ENCODE results near the gene DNHD1. TPM values are rescaled to one million over a fixed set of nuclear protein-coding genes. Genes with fewer than 3 reads are reported as not detected.

Gene DNHD1
- total RNA-seq, 3 donors from 2014 or later (not counting 1 experiment from before 2014, with no cell fraction given): 29.6 to 38.3 (median 31.4) TPM

- Histone ChIP-seq H3K9me3 (ENCODE audit: control insufficient read depth, insufficient read depth, low read length) (no peaks in the 10 kb centered on the region), H3K36me3 (ENCODE audit: control insufficient read depth, insufficient read depth, low read length) (peaks cover 3% of the 10 kb centered on the region), H3K27ac (ENCODE audit: low read length) (no peak overlapping the region), H3K27me3 (ENCODE audit: control insufficient read depth, insufficient read depth, low read length) (no peaks in the 10 kb centered on the region), H3K4me1 (ENCODE audit: control insufficient read depth, insufficient read depth, low read length) (peaks cover 13% of the 10 kb centered on the region), H3K4me3 (ENCODE audit: low read length) (no peak overlapping the region)
- Mint-ChIP-seq H3K4me3 (no peak overlapping the region), H3K27me3 (ENCODE audit: low read depth in 2 of 2) (no peaks in the 10 kb centered on the region), H3K9me3 (no peaks in the 10 kb centered on the region), H3K4me1 (peaks cover 8 to 18% of the 10 kb centered on the region in 2 donors), H3K27ac (no peak overlapping the region), H3K36me3 (no peaks in the 10 kb centered on the region)
- no peak for ATAC-seq
- 57% methylated on average over 6 of the region's 6 CpGs for WGBS (ENCODE audit: insufficient coverage)
- intact Hi-C loops (cut with micrococcal nuclease): no loop called here
- peak in 1 of 2 donors; percentile 16 for DNase-seq
- TF ChIP-seq CTCF (IDR thresholded peaks at IDR 0.05): no peak
Observed at GRCh38 chr11:6468712-6469495, 28.2 kb upstream of the DNHD1 start.

- Histone ChIP-seq H3K27me3 (ENCODE audit: control insufficient read depth, insufficient read depth, low read length) (no peaks in the 10 kb centered on the region), H3K4me1 (ENCODE audit: control insufficient read depth, insufficient read depth, low read length) (peaks cover 18% of the 10 kb centered on the region), H3K36me3 (ENCODE audit: control insufficient read depth, insufficient read depth, low read length) (no peaks in the 10 kb centered on the region), H3K9me3 (ENCODE audit: control insufficient read depth, insufficient read depth, low read length) (no peaks in the 10 kb centered on the region), H3K4me3 (ENCODE audit: low read length) (no peak overlapping the region), H3K27ac (ENCODE audit: low read length) (no peak overlapping the region)
- Mint-ChIP-seq H3K36me3 (no peaks in the 10 kb centered on the region), H3K4me1 (peaks cover 13 to 21% of the 10 kb centered on the region in 2 donors), H3K27ac (no peak overlapping the region), H3K4me3 (no peak overlapping the region), H3K27me3 (ENCODE audit: low read depth in 2 of 2) (no peaks in the 10 kb centered on the region), H3K9me3 (no peaks in the 10 kb centered on the region)
- no peak for TF ChIP-seq CTCF (IDR thresholded peaks at IDR 0.05)
- ATAC-seq: no peak
- 100% methylated on average over 1 of the region's 1 CpG for WGBS (ENCODE audit: insufficient coverage)
- no peak for DNase-seq
- intact Hi-C loops (cut with micrococcal nuclease): no loop called here
Observed at GRCh38 chr11:6469599-6469998, 27.5 kb upstream of the DNHD1 start.

- 80% methylated on average over 1 of the region's 1 CpG for WGBS (ENCODE audit: insufficient coverage)
Observed at GRCh38 chr11:6472934-6473333, 24.1 kb upstream of the DNHD1 start.

More at GRCh38 chr11:6472934-6473333, 24.1 kb upstream of the DNHD1 start:
- no peaks in the 10 kb centered on the region for H3K27me3 Mint-ChIP-seq (ENCODE audit: low read depth in 2 of 2)
- intact Hi-C loops (cut with micrococcal nuclease): no loop called here
- Histone ChIP-seq H3K27me3 (ENCODE audit: control insufficient read depth, insufficient read depth, low read length) (no peaks in the 10 kb centered on the region), H3K27ac (ENCODE audit: low read length) (no peak overlapping the region), H3K4me1 (ENCODE audit: control insufficient read depth, insufficient read depth, low read length) (peaks cover 18% of the 10 kb centered on the region), H3K36me3 (ENCODE audit: control insufficient read depth, insufficient read depth, low read length) (peaks cover 3% of the 10 kb centered on the region), H3K9me3 (ENCODE audit: control insufficient read depth, insufficient read depth, low read length) (no peaks in the 10 kb centered on the region), H3K4me3 (ENCODE audit: low read length) (no peak overlapping the region)
- no peak for TF ChIP-seq CTCF (IDR thresholded peaks at IDR 0.05)
- no peaks in the 10 kb centered on the region for H3K9me3 Mint-ChIP-seq
- DNase-seq (no peak), ATAC-seq (no peak)
- peak overlapping the region; percentile 65 for H3K4me3 Mint-ChIP-seq
- H3K4me1 Mint-ChIP-seq: peaks cover 13 to 21% of the 10 kb centered on the region in 2 donors
- no peaks in the 10 kb centered on the region for H3K36me3 Mint-ChIP-seq
- H3K27ac Mint-ChIP-seq: peak overlapping the region; percentile 80 to 89
